OCI-LY3 (cell line): ENCODE measurements around the gene ALS2CL.
"Not testable (repeated sequence)": the region's sequence is repeated elsewhere in the genome, so short reads cannot be mapped to it uniquely, and the experiment has no call there.

ENCODE experiments used
- H2AFZ ChIP-seq: fragments of 200-600, 300-600 bp; shearing (Covaris generic); 2 replicates; pipeline ENCODE4 v1.6.0; 2014; ENCODE audit warnings: antibody characterized with exemption, low read depth, low read length
- H3K27ac ChIP-seq: fragments of 200-600, 300-600 bp; sonication (generic); 2 replicates; pipeline ENCODE4 v1.5.1; 2014; ENCODE audit warnings: mild to moderate bottlenecking, low read length, moderate library complexity, mixed read lengths
- H3K27me3 ChIP-seq: fragments of 200-600, 300-600 bp; sonication (generic); 2 replicates; pipeline ENCODE4 v1.6.1; 2014; ENCODE audit warnings: low read depth, low read length, mixed read lengths
- H3K36me3 ChIP-seq: fragments of 200-600, 300-600 bp; sonication (generic); replicated peaks from 2 replicates; pipeline ENCODE3; 2014; ENCODE audit warnings: low read depth, low read length, mixed read lengths
- H3K4me1 ChIP-seq: fragments of 300-600, 200-600 bp; sonication (generic); 2 replicates; pipeline ENCODE4 v1.6.1; 2014; ENCODE audit warnings: low read length, mixed read lengths
- H3K4me2 ChIP-seq: fragments of 200-600, 300-600 bp; sonication (generic); 2 replicates; pipeline ENCODE4 v1.6.1; 2014; ENCODE audit warnings: low read length, mixed read lengths
- H3K4me3 ChIP-seq: fragments of 300-600, 200-600 bp; sonication (generic); 2 replicates; pipeline ENCODE4 v1.5.1; 2014; ENCODE audit warnings: antibody characterized with exemption, mild to moderate bottlenecking, low read length, moderate library complexity
- H3K79me2 ChIP-seq: fragments of 300-600, 200-600 bp; shearing (Covaris generic); 2 replicates; pipeline ENCODE4 v1.6.1; 2014; ENCODE audit warnings: mild to moderate bottlenecking, low read length, mixed read lengths
- H3K9ac ChIP-seq: fragments of 300-600, 200-600 bp; shearing (Covaris generic); 2 replicates; pipeline ENCODE4 v1.6.0; 2014; ENCODE audit warnings: mild to moderate bottlenecking, low read length, moderate library complexity
- H3K9me3 ChIP-seq: fragments of 200-600, 300-600 bp; shearing (Covaris generic); 2 replicates; pipeline ENCODE4 v1.6.1; 2014; ENCODE audit warnings: low read length, mixed read lengths; ENCODE audit not compliant: insufficient read depth
- H4K20me1 ChIP-seq: fragments of 200-600, 300-600 bp; sonication (generic); 2 replicates; pipeline ENCODE4 v1.6.1; 2016; ENCODE audit warnings: low read length, mixed read lengths; ENCODE audit not compliant: insufficient read depth
- CTCF ChIP-seq: fragments of 200-600, 300-600 bp; sonication (generic); IDR thresholded peaks from 2 replicates; pipeline ENCODE4 v1.5.1; 2014; ENCODE audit warnings: antibody characterized with exemption, low read length, low read depth
- EZH2phosphoT487 ChIP-seq: fragments of 200-600 bp; shearing (Covaris generic); IDR thresholded peaks from 2 replicates; pipeline ENCODE4 v1.6.1; 2018; ENCODE audit warnings: antibody characterized with exemption, mixed run types, low read depth

The ALS2CL gene

GRCh38 chr3:46706771-46707582, 13.5 kb upstream of the ALS2CL start:
- no peak overlapping the region for H3K4me3 ChIP-seq
- H3K4me1 ChIP-seq, result no peaks in the 10 kb centered on the region
- no peak overlapping the region for H3K27ac ChIP-seq
- no peaks in the 10 kb centered on the region for H3K9me3 ChIP-seq
- no peak overlapping the region for H3K4me2 ChIP-seq
- H3K27me3 ChIP-seq, result no peaks in the 10 kb centered on the region
- peaks cover 44% of the 10 kb centered on the region for H4K20me1 ChIP-seq
- peaks cover 29% of the 10 kb centered on the region for H3K36me3 ChIP-seq
- no peak for TF ChIP-seq CTCF
- no peak for TF ChIP-seq EZH2phosphoT487
- no peak overlapping the region for H2AFZ ChIP-seq
- no peak overlapping the region for H3K9ac ChIP-seq
- no peaks in the 10 kb centered on the region for H3K79me2 ChIP-seq

- H3K79me2 ChIP-seq, result peaks cover 4% of the 10 kb centered on the region; the same call in 1 of the 2 replicates
- no peak overlapping the region for H3K4me2 ChIP-seq
- H3K27me3 ChIP-seq, result no peaks in the 10 kb centered on the region
- no peaks in the 10 kb centered on the region for H3K4me1 ChIP-seq
- no peak overlapping the region for H3K9ac ChIP-seq
- no peak overlapping the region for H3K4me3 ChIP-seq
- peaks cover 29% of the 10 kb centered on the region for H3K36me3 ChIP-seq
- peaks cover 49% of the 10 kb centered on the region for H4K20me1 ChIP-seq
- no peak overlapping the region for H3K27ac ChIP-seq
- no peaks in the 10 kb centered on the region for H3K9me3 ChIP-seq
- TF ChIP-seq EZH2phosphoT487 (no peak), CTCF (no peak)
- H2AFZ ChIP-seq, result no peak overlapping the region
Measured at GRCh38 chr3:46705751-46706552, 12.5 kb upstream of the ALS2CL start.

GRCh38 chr3:46705022-46705530, 11.6 kb upstream of the ALS2CL start:
- no peak overlapping the region for H3K4me3 ChIP-seq
- no peak overlapping the region for H3K27ac ChIP-seq
- no peaks in the 10 kb centered on the region for H3K27me3 ChIP-seq
- H3K9me3 ChIP-seq, result no peaks in the 10 kb centered on the region
- H3K9ac ChIP-seq, result no peak overlapping the region
- peaks cover 12% of the 10 kb centered on the region for H3K79me2 ChIP-seq
- TF ChIP-seq CTCF, result peak; percentile 93
- TF ChIP-seq EZH2phosphoT487, result no peak
- no peak overlapping the region for H2AFZ ChIP-seq
- H3K36me3 ChIP-seq, result peaks cover 32% of the 10 kb centered on the region
- no peak overlapping the region for H3K4me2 ChIP-seq
- peaks cover 58% of the 10 kb centered on the region for H4K20me1 ChIP-seq
- no peaks in the 10 kb centered on the region for H3K4me1 ChIP-seq

GRCh38 chr3:46704346-46704745, 10.9 kb upstream of the ALS2CL start:
- H3K4me1 ChIP-seq, H3K9ac ChIP-seq, H3K4me2 ChIP-seq, H3K9me3 ChIP-seq, H3K27ac ChIP-seq, H3K27me3 ChIP-seq, H3K4me3 ChIP-seq, H2AFZ ChIP-seq: not testable (repeated sequence)
- H3K36me3 ChIP-seq, result peaks cover 31% of the 10 kb centered on the region
- peaks cover 20% of the 10 kb centered on the region for H3K79me2 ChIP-seq
- H4K20me1 ChIP-seq, result peaks cover 65% of the 10 kb centered on the region
